HG03571 (cell line): ENCODE results near the gene LRRC72.
"Not testable (repeated sequence)": the region's sequence is repeated elsewhere in the genome, so short reads cannot be mapped to it uniquely, and the experiment has no call there.

Experiments
- ATAC-seq: cut with Tn5 transposase; IDR thresholded peaks from one replicate; pipeline ENCODE4 v1.9.1; 2021; ENCODE audit not compliant: unreplicated experiment

Gene LRRC72

GRCh38 chr7:16564909-16565426 is 38.3 kb downstream of the LRRC72 start:
- peak; percentile 60 for ATAC-seq

- no peak for ATAC-seq
Observed at GRCh38 chr7:16571941-16572340, 45.3 kb downstream of the LRRC72 start.

GRCh38 chr7:16579216-16579615 is 52.6 kb downstream of the LRRC72 start:
- ATAC-seq: no peak

GRCh38 chr7:16581286-16581685 is 54.7 kb downstream of the LRRC72 start:
- no peak for ATAC-seq

- ATAC-seq: no peak
Observed at GRCh38 chr7:16583834-16584233, 57.2 kb downstream of the LRRC72 start.

GRCh38 chr7:16585540-16585939 is 58.9 kb downstream of the LRRC72 start:
- ATAC-seq: no peak

- no peak for ATAC-seq
Observed at GRCh38 chr7:16586081-16586874, 59.7 kb downstream of the LRRC72 start.

GRCh38 chr7:16587129-16587528 is 60.5 kb downstream of the LRRC72 start:
- ATAC-seq: no peak

- no peak for ATAC-seq
Observed at GRCh38 chr7:16587790-16588189, 61.2 kb downstream of the LRRC72 start.

- ATAC-seq: no peak
Observed at GRCh38 chr7:16589881-16590280, 63.3 kb downstream of the LRRC72 start.

GRCh38 chr7:16590424-16590823 is 63.8 kb downstream of the LRRC72 start:
- ATAC-seq: no peak

GRCh38 chr7:16592395-16592794 is 65.8 kb downstream of the LRRC72 start:
- ATAC-seq: no peak

GRCh38 chr7:16594061-16594460 is 67.4 kb downstream of the LRRC72 start:
- no peak for ATAC-seq

- ATAC-seq: no peak
Observed at GRCh38 chr7:16594676-16595075, 68.1 kb downstream of the LRRC72 start.

- ATAC-seq: not testable (repeated sequence)
Observed at GRCh38 chr7:16595596-16595995, 69.0 kb downstream of the LRRC72 start.

GRCh38 chr7:16598015-16598414 is 71.4 kb downstream of the LRRC72 start:
- ATAC-seq: no peak

GRCh38 chr7:16599860-16600259 is 73.2 kb downstream of the LRRC72 start:
- ATAC-seq: no peak

- ATAC-seq: no peak
Observed at GRCh38 chr7:16603633-16604032, 77.0 kb downstream of the LRRC72 start.

GRCh38 chr7:16604054-16604453 is 77.4 kb downstream of the LRRC72 start:
- ATAC-seq: no peak

GRCh38 chr7:16606704-16607103 is 80.1 kb downstream of the LRRC72 start:
- no peak for ATAC-seq

- ATAC-seq: peak; percentile 76
Observed at GRCh38 chr7:16609842-16610450, 83.3 kb downstream of the LRRC72 start.

- ATAC-seq: no peak
Observed at GRCh38 chr7:16611711-16612110, 85.1 kb downstream of the LRRC72 start.
